H9 (cell line): Measurements from ENCODE around the gene TP73. TPM values are rescaled to one million over a fixed set of nuclear protein-coding genes. Genes with fewer than 3 reads are reported as not detected.

Experiments
- DNase-seq: peaks from one replicate; pipeline ENCODE4 v3.0.0-alpha.2; 2017
- H2AFZ ChIP-seq: one replicate; pipeline ENCODE4 v1.6.1; 2013; ENCODE audit warnings: mild to moderate bottlenecking, low read length, control low read depth, moderate library complexity
- H2AK5ac ChIP-seq: 2 replicates; pipeline ENCODE4 v1.6.1; 2013; ENCODE audit warnings: low read length, control low read depth, mixed read lengths; ENCODE audit not compliant: insufficient read length
- H2BK120ac ChIP-seq: one replicate; pipeline ENCODE4 v1.6.1; 2013; ENCODE audit warnings: low read depth, mild to moderate bottlenecking, low read length, control low read depth, inconsistent platforms; ENCODE audit not compliant: poor library complexity, severe bottlenecking
- H2BK12ac ChIP-seq: 2 replicates; pipeline ENCODE4 v1.6.1; 2013; ENCODE audit warnings: low read length, control low read depth, mixed read lengths, low read depth; ENCODE audit not compliant: insufficient read length
- H2BK15ac ChIP-seq: 2 replicates; pipeline ENCODE4 v1.6.1; 2013; ENCODE audit warnings: low read depth, low read length, control low read depth
- H2BK20ac ChIP-seq: one replicate; pipeline ENCODE4 v1.6.1; 2013; ENCODE audit warnings: low read depth, mild to moderate bottlenecking, low read length, control low read depth, inconsistent platforms; ENCODE audit not compliant: poor library complexity, severe bottlenecking
- H2BK5ac ChIP-seq: 2 replicates; pipeline ENCODE4 v1.6.1; 2013; ENCODE audit warnings: low read length, control low read depth, mixed read lengths; ENCODE audit not compliant: insufficient read length
- H3K14ac ChIP-seq: 2 replicates; pipeline ENCODE4 v1.6.1; 2013; ENCODE audit warnings: low read length, control low read depth; ENCODE audit not compliant: insufficient read depth
- H3K18ac ChIP-seq: 2 replicates; pipeline ENCODE4 v1.6.1; 2013; ENCODE audit warnings: low read depth, mild to moderate bottlenecking, mixed read lengths, low read length, control low read depth; ENCODE audit not compliant: insufficient read length
- H3K23ac ChIP-seq: 2 replicates; pipeline ENCODE4 v1.6.1; 2013; ENCODE audit warnings: low read length, control low read depth, mixed read lengths, low read depth; ENCODE audit not compliant: insufficient read length
- H3K23me2 ChIP-seq: 2 replicates; pipeline ENCODE4 v1.6.1; 2013; ENCODE audit warnings: low read depth, mild to moderate bottlenecking, mixed read lengths, low read length, control low read depth; ENCODE audit not compliant: insufficient read length, poor library complexity, severe bottlenecking
- H3K27ac ChIP-seq: 2 replicates; pipeline ENCODE4 v1.5.1; 2013; ENCODE audit warnings: low read length, control low read depth, mixed read lengths, low read depth; ENCODE audit not compliant: insufficient read length
- H3K27me3 ChIP-seq: 2 replicates; pipeline ENCODE4 v1.6.1; 2013; ENCODE audit warnings: low read length, control low read depth, inconsistent platforms; ENCODE audit not compliant: insufficient read depth
- H3K4ac ChIP-seq: 2 replicates; pipeline ENCODE4 v1.6.1; 2013; ENCODE audit warnings: low read depth, mild to moderate bottlenecking, control low read depth, inconsistent platforms, low read length, moderate library complexity
- H3K4me1 ChIP-seq: 2 replicates; pipeline ENCODE4 v1.6.1; 2013; ENCODE audit warnings: low read length, control low read depth, inconsistent platforms; ENCODE audit not compliant: insufficient read depth
- H3K4me2 ChIP-seq: 2 replicates; pipeline ENCODE4 v1.6.1; 2013; ENCODE audit warnings: low read length, control low read depth, mixed read lengths; ENCODE audit not compliant: insufficient read length, insufficient read depth
- H3K56ac ChIP-seq: 2 replicates; pipeline ENCODE4 v1.6.1; 2013; ENCODE audit warnings: low read depth, mild to moderate bottlenecking, mixed read lengths, low read length, control low read depth; ENCODE audit not compliant: insufficient read length
- H3K79me1 ChIP-seq: 2 replicates; pipeline ENCODE4 v1.6.1; 2013; ENCODE audit warnings: low read depth, mild to moderate bottlenecking, moderate library complexity, low read length, control low read depth, inconsistent platforms; ENCODE audit not compliant: insufficient read depth, poor library complexity, severe bottlenecking
- H3K79me2 ChIP-seq: 2 replicates; pipeline ENCODE4 v1.6.1; 2013; ENCODE audit warnings: low read length, control low read depth, inconsistent platforms; ENCODE audit not compliant: insufficient read depth
- H3K9ac ChIP-seq: 2 replicates; pipeline ENCODE4 v1.6.1; 2013; ENCODE audit warnings: low read length, control low read depth, mixed read lengths; ENCODE audit not compliant: insufficient read length; ENCODE audit errors: extremely low read depth
- H3K9me3 ChIP-seq: one replicate; pipeline ENCODE4 v1.6.1; 2013; ENCODE audit warnings: low read depth, low read length, inconsistent platforms; ENCODE audit not compliant: control insufficient read depth
- H3T11ph ChIP-seq: one replicate; pipeline ENCODE4 v1.6.1; 2013; ENCODE audit warnings: mild to moderate bottlenecking, low read length, control low read depth, inconsistent platforms
- H4K20me1 ChIP-seq: one replicate; pipeline ENCODE4 v1.6.1; 2013; ENCODE audit not compliant: control insufficient read depth, insufficient read length, insufficient read depth
- H4K5ac ChIP-seq: 2 replicates; pipeline ENCODE4 v1.6.1; 2013; ENCODE audit warnings: low read depth, mild to moderate bottlenecking, mixed read lengths, low read length, control low read depth; ENCODE audit not compliant: insufficient read length
- H4K8ac ChIP-seq: replicated peaks from 2 replicates; pipeline ENCODE4 v1.6.1; 2013; ENCODE audit warnings: low read length, control low read depth, mixed read lengths, low read depth; ENCODE audit not compliant: insufficient read length
- H4K91ac ChIP-seq: 2 replicates; pipeline ENCODE4 v1.6.1; 2013; ENCODE audit warnings: low read depth, mild to moderate bottlenecking, moderate library complexity, mixed read lengths, low read length, control low read depth; ENCODE audit not compliant: insufficient read length
- H3K27ac Mint-ChIP-seq, 3 experiments: 2 replicates in 2 of 3; 3 replicates in 1 of 3; pipeline ENCODE4 v1.8.0; 2020 to 2021; ENCODE audit warnings: mixed read lengths in 3 of 3, mild to moderate bottlenecking in 1 of 3, moderate library complexity in 1 of 3
- H3K27me3 Mint-ChIP-seq: 2 replicates; pipeline ENCODE4 v1.8.0; 2021; ENCODE audit warnings: low read depth, mild to moderate bottlenecking, moderate library complexity, mixed read lengths
- H3K36me3 Mint-ChIP-seq, 3 experiments: 2 replicates in 2 of 3; 3 replicates in 1 of 3; pipeline ENCODE4 v1.8.0; 2020 to 2021; ENCODE audit warnings: low read depth in 3 of 3, mixed read lengths in 3 of 3; ENCODE audit not compliant: insufficient read depth in 1 of 3
- H3K4me1 Mint-ChIP-seq, 2 experiments: 2 replicates each; pipeline ENCODE4 v1.8.0; 2020; ENCODE audit warnings: mixed read lengths in 2 of 2
- H3K4me3 Mint-ChIP-seq, 2 experiments: 2 replicates in 1 of 2; 3 replicates in 1 of 2; pipeline ENCODE4 v1.8.0; 2020 to 2021; ENCODE audit warnings: mild to moderate bottlenecking in 2 of 2, mixed read lengths in 2 of 2, moderate library complexity in 1 of 2
- H3K9me3 Mint-ChIP-seq, 2 experiments: 2 replicates in 1 of 2; 3 replicates in 1 of 2; pipeline ENCODE4 v1.8.0; 2020; ENCODE audit warnings: mild to moderate bottlenecking in 2 of 2, mixed read lengths in 2 of 2, moderate library complexity in 1 of 2
- CTCF ChIP-seq: fragments of 200-600 bp; sonication (generic); conservative IDR thresholded peaks from 3 replicates; pipeline ENCODE4 v1.8.0; 2021; ENCODE audit warnings: antibody characterized with exemption, mild to moderate bottlenecking
- WGBS: extraction: QIAGEN DNeasy Blood & Tissue Kit; methylation state at CpG from one replicate; pipeline ENCODE4 v1.1.7; 2013; ENCODE audit warnings: missing lambda C conversion rate, low lambda C conversion rate, mixed read lengths; ENCODE audit not compliant: insufficient read length; ENCODE audit errors: extremely low coverage; 5-methylcytosine and 5-hydroxymethylcytosine counted together
- total RNA-seq: library from RNA; stranded (reverse); gene quantifications from 2 replicates; pipeline ENCODE4 v1.2.1, GENCODE V29; 2021

TP73 gene
- total RNA-seq, 1 experiment from 2014 or later = 4.7 TPM

- Histone ChIP-seq H4K8ac (no peak overlapping the region), H3K27me3 (no peaks in the 10 kb centered on the region; the same call in 1 of the 2 replicates), H3K4me2 (peak overlapping the region; percentile 34), H3K9me3 (no peaks in the 10 kb centered on the region), H3T11ph (no peak overlapping the region), H3K23me2 (peaks cover 5% of the 10 kb centered on the region), H3K79me1 (no peaks in the 10 kb centered on the region), H2AFZ (no peak overlapping the region), H4K91ac (no peak overlapping the region), H4K20me1 (no peaks in the 10 kb centered on the region), H3K23ac (no peak overlapping the region), H3K4me1 (no peaks in the 10 kb centered on the region; the same call in 1 of the 2 replicates), H3K9ac (no peak overlapping the region), H3K14ac (peak overlapping the region; percentile 49; the same call in 1 of the 2 replicates), H3K79me2 (no peaks in the 10 kb centered on the region), H3K18ac (no peak overlapping the region), H2BK12ac (no peak overlapping the region), H2AK5ac (no peak overlapping the region), H3K27ac (no peak overlapping the region), H2BK120ac (no peak overlapping the region), H3K56ac (no peak overlapping the region), H2BK5ac (no peak overlapping the region), H2BK15ac (no peak overlapping the region), H3K4ac (no peak overlapping the region), H4K5ac (no peak overlapping the region), H2BK20ac (no peak overlapping the region)
- H3K27me3 Mint-ChIP-seq = peaks cover 24% of the 10 kb centered on the region
- DNase-seq = peak; percentile 47
- no peaks in the 10 kb centered on the region; a peak in 1 of 7 replicates for H3K36me3 Mint-ChIP-seq
- no peaks in the 10 kb centered on the region; a peak in 1 of 5 replicates for H3K9me3 Mint-ChIP-seq
- H3K4me3 Mint-ChIP-seq = peak overlapping the region; percentile 75 to 91
- peak overlapping the region in 1 of 3 experiments; percentile 28; a peak in 1 of 7 replicates for H3K27ac Mint-ChIP-seq
- no peak for TF ChIP-seq CTCF
- WGBS = no CpG with 5 or more reads among the region's 27 CpGs
- H3K4me1 Mint-ChIP-seq = peaks cover 36% of the 10 kb centered on the region in 2 experiments
Measured at GRCh38 chr1:3610527-3611169, 41.7 kb upstream of the TP73 start.
